GM19397 (cell line): ENCODE measurements around the gene B3GNT9.
A peak's percentile ranks its signal among the peaks of the same experiment; 100 is the strongest.

Experiments
- ATAC-seq: cut with Tn5 transposase; IDR thresholded peaks from one replicate; pipeline ENCODE4 v1.9.1; 2021; ENCODE audit warnings: mild to moderate bottlenecking, moderate library complexity; ENCODE audit not compliant: unreplicated experiment

Gene B3GNT9

DNA sequence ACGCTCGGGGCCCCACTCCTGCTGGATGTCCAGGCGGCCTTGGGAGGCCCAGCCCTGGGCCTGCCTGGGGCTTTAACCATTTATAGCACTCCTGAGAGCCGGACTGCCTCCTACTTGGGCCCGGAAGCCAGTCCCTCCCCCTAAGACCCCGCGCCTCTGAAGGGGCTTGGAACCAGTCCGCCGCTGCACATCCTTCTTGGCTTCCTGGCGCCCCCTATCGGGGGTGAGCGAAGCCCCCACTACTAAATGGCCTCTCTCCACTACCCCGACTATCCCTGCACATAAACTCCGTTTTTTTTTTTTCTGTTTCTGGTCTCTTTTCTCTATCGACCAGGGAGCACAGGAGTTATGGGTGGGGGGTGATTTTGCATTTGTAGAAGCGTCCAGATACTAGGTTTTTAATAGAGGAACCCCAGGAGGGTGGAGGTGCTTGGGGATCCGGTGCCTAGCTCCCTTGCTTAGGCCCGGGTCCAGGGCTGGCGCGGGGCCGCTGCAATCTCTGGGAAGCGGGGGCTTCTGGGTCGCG, 18.9 kb upstream of the B3GNT9 start:
- ATAC-seq, result no peak

DNA sequence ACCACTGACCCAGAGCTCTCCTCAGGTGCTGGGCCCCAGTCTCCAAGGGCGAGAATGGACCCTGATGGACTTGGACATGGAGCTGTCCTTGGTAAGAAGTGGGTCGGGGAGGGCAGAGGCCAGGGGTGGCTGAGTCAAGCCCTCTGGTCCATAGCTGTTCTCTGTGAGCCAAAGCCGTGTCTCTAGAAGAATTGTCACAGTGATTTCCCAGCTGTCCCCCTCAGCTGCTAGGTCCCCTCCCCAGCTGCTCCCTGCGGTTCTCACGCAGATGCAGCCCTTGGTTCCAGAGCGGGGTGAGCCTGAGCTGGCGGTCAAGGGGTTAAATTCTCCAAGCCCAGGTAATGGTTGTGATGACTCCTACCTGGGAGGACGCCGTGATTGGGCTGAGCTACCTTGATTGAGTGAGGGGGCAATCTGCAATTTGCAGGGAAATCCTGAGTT, 18.2 kb upstream of the B3GNT9 start:
- no peak for ATAC-seq

DNA sequence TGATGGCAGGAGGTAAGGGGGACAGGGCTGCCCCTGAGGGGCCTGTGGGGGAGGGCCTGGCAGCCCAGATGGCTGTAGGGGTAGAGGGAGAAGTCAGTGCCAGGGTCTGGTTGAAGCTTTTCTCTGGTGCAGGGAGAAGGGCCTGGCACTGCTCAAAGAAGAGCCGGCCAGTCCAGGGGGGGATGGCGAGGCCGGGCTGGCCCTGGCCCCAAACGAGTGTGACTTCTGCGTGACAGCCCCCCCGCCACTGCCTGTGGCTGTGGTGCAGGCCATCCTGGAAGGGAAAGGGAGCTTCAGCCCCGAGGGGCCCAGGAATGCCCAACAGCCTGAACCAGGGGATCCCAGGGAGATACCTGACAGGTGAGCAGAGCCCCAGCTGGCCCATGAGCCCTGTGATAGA, 16.8 kb upstream of the B3GNT9 start:
- ATAC-seq, result no peak

DNA sequence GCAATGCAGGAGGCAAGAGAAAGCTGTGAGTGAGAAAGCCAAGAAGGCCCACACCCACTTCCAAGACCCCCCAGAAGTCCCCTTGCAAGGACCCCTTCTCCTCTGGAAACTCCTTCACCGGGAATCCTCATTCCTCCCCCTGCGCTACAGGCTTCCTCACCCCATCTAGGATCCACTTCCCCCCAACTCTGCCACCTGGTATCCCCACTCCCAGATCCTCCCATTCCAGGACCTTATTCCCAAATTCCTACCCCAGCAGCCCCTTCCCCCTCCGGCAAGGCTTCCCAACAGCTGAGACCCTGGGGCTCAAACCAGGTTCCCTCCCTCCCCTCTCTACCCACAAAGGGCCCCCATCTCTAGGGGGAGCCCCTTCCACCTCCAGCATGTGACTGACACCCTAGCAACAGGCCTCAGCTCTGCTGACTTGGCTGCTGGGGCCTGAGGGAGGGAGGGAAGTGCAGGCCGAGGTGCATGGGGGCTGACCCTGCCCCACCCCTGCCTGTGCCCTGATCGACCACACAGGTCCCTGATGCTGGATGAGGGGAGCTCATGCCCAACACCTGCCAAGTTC, 15.9 kb upstream of the B3GNT9 start:
- no peak for ATAC-seq

DNA sequence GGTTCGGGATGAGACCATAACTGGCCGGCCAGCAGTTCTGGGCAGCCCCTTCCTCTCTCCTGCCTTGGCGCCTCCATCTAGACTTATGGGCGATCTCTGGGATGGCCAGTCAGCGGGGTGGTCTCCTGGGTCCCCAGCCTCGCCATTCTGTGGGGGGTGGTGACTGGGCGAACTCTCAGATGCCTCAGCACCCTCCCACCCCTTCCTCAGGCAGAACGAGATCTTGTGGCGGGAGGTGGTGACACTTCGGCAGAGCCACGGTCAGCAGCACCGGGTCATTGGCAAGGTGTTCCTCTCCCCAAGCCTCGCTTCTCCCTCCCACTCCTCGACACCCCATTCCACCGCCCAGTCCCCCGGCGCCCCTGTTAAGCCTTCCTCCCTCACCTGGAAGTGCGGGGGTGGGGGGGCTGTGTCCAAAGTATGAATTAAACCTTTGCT, 15.3 kb upstream of the B3GNT9 start:
- no peak for ATAC-seq

DNA sequence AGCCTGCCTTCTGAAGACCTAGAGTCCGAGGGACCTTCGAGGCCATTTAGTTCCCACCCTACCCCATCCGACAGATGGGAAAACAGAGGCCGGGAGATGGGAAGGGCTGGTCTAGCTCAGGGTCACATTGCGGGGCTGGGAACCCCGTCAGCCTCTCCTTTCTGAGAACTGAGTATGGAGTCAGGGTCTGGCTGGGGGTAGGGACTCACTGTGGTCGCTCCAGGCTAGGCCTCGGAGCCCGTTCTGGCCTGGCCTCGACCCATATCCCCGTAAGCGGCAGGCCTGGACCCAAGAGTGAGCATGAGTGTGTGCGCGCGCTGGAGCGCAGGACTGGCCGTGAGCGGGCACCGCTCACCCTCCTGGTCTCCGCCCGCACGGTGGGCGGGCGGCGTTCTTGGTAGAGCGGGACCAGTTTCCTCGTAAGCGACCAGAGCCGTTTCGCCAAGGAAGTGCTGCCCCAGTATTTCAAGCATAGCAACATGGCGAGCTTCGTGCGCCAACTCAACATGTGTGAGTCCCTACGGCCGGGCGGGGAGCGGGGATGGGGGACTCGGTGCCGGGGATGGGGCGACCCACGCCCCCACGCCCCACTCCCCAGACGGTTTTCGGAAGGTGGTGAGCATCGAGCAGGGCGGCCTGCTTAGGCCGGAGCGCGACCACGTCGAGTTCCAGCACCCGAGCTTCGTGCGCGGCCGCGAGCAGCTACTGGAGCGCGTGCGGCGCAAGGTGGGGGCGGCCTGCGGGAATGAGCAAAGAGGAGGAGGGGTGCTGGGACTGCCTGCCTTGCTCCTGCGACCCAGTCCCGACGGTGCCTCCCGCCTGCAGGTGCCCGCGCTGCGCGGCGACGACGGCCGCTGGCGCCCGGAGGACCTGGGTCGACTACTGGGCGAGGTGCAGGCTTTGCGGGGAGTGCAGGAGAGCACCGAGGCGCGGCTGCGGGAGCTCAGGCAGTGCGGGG, 14.6 kb upstream of the B3GNT9 start:
- ATAC-seq, result no peak

DNA sequence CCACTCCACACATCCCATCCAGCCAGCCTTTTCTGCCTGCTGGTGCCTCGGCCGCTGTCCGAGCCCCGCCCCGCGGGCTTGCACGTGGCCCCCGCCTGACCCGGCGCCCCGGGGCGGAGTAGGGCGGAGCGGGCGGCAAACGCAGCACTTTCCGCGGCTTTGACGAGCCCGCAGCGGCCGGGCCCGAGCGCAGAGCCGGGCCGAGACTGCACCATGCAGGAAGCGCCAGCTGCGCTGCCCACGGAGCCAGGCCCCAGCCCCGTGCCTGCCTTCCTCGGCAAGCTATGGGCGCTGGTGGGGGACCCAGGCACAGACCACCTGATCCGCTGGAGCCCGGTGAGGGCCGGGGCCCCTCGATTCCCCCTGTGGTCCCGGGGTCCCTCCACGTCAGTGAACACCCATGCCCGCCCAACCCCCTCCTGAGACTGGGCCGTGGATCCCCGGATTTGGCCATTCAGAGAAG, 13.8 kb upstream of the B3GNT9 start, which contains the start of gene HSF4:
Gene HSF4, plus strand, starts transcription at position 147 of the 463 bp plus-strand sequence. Its CDS starts 67 bp downstream, at position 214.
- no peak for ATAC-seq

DNA sequence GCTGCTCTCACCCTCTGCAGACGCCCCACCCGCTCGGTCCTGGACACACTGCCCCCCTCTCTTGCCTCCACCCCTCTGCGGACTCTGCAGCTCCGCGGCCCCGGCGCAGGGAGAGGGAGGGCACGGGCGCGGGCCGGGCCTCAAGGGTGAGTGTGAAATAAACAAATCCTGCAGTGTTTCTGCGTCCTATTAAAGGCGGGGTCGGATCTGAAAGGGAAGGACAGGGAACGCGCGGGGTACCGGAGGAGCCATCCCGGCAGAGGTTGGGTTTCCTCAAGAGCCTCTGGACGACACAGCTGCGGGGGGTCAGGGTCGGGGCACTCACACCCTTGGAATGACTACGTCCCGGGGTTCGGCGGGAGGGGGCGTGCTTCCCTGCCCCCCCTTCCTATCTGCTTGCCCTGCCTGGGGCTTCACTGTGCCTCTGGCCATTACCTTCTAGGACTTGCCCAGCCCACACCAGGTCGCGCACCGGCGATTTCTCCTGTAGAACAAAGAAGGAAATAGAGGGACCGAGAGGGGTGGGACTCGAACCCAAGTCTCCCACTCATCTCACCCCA, 13.3 kb upstream of the B3GNT9 start:
- ATAC-seq, result no peak

DNA sequence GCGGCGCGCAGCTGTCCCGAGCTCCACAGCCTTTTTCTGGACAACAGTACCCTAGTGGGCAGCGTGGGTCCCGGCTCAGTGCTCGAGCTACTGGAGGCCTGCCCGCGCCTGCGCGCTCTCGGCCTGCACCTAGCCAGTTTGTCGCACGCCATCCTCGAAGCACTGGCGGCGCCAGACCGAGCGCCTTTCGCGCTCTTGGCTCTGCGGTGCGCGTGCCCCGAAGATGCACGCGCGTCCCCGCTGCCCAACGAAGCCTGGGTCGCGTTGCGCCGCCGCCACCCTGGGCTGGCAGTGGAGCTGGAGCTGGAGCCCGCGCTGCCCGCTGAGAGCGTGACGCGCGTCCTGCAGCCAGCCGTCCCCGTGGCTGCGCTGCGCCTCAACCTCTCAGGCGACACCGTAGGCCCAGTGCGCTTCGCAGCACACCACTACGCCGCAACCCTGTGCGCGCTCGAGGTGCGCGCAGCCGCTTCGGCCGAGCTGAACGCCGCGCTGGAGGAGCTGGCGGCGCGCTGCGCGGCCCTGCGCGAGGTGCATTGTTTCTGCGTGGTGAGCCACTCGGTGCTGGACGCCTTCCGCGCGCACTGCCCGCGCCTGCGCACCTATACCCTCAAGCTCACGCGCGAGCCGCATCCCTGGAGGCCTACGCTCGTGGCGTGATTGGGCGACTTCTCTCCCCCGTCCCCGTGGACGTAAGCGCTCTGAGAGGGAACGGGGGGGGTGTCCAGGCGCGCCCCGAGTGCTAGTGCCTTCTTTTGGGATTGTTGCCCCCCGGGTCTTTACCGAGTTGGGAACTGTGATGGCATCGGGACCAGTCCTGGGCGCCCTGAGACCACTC, 12.6 kb upstream of the B3GNT9 start:
- no peak for ATAC-seq

DNA sequence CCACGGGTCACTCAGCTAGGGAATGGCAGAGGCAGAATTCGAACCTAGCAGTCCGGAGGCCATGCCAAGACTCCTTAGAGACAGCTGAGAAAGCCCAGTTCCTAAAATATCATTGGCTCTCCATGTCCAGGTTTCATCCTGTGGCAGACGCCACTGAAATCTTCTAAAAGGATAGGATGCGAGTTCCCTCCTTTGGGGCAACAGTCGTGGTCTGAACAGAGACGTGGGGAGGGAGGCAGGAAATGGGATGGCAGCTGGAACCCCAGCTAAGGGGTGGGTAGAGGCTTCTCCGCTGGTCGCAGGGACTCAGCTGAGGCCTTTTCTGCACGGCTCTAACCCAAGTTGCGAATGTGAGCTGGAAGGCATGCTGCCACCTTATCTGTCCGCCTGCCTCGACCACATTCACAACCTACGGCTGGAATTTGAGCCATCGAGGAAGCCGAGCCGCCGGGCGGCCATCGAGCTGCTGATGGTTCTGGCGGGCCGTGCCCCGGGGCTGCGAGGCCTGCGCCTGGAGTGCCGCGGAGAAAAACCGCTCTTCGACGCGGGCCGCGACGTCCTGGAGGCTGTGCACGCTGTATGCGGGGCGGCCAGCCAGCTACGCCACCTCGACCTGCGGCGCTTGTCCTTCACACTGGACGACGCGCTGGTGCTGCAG, 11.8 kb upstream of the B3GNT9 start:
- ATAC-seq, result no peak

DNA sequence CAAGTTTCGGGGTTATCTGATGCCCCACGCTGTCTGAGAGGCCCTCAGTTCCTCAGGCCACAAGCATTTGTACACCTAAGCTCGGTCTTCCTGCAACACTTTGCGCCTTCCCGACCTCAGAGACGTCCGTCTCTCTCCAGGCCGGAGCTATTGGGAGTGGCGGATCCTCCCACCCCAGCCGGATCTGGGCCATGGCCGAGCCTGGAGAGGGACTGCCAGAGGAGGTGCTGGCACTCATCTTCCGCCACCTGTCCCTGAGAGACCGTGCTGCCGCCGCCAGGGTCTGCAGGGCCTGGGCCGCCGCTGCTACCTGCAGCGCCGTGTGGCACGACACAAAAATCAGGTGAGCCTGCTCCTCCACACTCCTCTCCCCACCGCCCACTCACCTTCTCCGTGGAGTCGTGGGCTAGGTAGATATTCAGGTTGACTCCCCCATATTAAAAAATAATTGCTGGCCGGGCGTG, 10.8 kb upstream of the B3GNT9 start:
- ATAC-seq, result no peak

DNA sequence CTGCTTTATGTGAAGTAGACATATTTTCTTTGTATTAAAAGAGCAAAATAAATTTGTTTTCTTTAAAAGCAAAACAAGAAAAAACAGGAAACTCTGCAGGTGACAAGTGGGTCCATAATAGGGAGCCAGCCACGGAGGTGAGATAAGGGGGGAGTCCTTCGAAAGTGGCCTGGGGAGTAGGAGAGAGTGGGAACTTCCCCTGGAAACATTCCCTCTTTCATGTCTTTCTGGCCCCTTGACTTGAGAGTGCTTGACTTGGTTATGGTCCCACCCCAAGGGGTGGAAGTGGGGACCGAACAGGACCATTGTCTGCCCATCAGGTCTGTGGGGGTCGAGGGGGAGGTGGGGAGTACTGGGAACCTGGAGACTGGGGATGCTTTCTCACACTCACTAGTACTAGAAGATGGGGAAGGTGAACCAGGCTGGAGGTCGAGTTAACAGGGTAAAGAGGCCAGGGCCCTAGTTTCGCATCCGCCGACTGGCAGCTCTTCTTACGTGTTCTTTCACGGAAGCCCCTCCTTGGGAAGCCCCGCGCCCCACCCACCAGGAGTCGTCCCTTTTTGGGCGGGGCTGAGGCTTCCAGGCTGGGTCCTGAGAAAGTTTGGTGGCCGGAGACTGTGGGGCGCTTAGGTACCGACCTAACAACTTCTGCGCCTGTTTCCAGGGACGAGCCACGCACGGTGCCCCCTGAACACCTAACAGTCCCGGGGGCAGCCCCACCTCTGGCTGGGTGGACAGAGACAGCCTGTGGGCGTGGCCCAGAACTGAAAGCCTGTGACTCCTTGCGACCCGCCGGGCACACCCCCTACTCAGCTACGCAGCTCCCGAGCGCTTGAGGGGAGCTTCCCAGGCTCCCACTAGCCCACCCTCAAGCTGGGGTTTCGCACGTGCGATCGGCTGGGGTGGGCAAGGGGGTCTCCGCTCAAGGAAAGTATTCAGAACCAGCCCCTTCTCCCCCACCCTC, 8.1 kb upstream of the B3GNT9 start:
- ATAC-seq, result peak; percentile 33

DNA sequence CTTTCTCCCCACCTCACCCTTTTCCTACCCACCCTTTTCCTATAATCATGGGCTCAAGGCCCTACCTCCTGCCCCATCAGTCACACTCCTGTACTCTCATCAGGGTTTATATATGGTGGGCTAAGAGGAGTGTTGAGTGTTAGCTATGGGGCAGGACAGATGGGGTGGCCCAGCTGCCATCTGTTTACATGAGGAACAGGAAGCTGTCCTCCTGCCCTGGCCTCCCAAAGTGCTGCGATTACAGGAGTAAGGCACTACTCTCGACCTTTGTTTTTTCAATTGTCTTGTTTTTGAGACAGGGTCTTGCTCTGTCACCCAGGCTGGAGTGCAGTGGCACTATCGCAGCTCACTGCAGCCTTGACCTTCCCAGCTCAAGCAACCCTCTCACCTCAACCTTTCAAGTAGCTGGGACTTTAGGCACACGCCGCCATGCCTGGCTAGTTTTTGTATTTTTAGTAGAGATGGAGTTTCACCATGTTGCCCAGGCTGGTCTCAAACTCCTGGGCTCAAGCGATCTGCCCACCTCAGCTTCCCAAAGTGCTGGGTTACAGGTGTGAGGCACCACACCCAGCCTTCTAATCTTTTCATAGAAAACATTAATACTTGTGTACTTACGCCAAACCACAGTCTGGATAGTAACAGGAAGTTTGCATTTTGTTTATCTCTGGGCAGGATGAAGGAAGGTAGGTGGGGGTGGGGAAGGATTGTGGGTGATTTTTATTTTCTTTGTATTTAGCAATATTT, 7.3 kb upstream of the B3GNT9 start:
- no peak for ATAC-seq

DNA sequence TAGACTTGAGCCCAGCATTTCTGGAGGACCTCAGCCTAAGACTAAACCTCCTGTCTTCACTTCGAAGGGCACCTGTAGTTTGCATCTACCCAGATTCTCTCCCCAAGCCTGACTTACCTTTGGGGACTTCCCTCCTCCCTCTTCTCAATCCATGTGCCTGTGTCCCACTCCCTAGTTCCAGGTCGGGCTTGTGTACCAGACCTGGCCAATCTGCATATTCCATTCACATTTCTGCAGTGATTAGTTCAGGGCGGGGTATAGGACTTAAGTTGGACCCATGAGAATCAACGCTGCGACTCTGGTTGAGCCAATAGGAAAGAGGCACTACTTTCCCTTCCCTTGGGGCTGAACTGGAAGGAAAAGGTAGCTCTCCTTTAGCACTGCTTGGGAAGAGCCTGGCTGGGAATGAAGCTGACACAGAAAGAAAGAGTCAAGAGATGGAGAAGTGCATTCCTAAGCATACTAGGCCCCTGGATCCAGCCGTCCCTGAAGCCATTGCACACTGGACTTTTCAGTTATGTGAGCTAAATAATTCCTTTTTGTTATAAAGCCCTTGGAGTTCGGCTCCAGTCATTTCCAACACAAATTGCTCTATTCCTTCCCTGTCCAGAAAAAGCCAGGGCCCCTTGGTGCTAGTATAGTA, 6.4 kb upstream of the B3GNT9 start:
- ATAC-seq, result no peak

DNA sequence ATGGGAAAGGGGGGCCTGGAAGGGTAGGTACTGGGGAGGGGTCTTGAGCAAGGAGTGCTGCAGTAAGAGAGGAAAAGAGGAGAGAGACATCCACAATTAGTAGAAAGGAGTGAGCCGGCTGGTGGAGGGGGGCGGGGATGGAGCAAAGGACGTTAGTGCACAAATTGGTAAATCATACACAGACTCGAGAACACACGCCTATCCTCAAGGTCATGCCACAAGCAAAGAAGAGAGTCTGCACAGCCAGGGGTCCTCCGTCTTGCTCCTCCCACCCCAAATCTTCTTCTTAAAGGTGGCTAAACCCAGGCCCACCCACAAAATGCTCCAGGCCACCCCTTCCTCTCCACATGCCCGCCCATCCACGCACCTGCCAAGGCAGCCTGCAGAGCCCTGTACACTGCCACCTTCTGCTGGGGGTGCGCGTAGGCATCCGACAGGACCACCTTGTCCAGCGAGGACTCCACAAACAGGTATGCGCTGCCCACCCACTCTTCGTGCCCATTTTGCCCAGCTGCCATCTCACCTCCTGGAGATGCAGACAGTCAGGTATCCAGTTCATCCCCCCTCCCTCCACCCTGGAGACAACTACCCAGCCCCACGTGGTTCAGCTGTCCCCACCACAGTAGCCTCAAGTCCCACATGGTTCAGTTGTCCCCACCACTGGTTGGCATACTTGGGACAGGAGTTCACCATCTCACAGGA, 5.5 kb upstream of the B3GNT9 start:
- no peak for ATAC-seq

DNA sequence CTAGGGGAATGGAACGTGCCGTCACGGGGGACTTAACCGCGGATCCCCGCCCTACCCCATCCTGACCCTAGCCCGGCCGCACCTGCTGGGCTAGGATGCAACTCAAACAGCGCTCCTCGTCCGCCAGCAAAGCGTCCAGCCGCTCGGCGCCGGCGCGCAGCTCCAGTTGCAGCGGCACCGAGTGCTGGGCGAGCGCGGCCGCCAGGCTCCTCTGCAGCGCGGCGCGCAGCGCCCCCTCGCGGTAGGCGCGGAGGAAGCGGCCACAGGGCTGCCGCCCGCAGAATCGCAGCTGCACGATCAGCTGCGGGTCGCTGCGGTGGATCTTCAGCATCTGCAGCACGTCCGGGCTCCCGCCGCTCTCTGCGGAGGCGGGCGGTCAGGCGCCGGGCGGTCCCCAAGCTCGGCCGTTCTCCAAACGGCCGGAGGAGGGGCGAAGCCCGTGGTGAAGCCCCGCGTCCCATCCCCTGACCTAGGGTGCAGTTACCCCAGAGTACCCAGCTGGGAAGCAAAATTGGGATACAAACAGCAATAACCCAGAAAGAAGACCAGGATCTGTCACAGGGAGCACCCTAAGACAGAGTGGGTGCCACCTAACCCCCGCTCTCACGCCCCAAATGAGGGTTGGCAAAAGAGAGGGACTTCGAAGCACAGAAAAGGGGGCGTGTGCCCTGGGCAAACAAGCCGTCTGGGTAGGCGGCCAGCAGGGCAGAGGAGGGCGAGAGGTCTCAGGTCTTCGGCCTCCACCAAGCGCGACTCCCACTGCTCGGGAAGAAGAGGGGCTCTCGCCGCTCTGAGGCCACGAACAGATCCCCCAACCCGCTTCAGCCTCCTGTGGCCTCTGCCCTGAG, 4.7 kb upstream of the B3GNT9 start:
- peak; percentile 30 for ATAC-seq
